Hematopoietic multipotent progenitor cell treated with erythropoietin and hydrocortisone succinate and interleukin-3 and kit ligand, for 6 days (in vitro differentiated cells): ENCODE measurements around the gene TMEM170A.
"Not testable (repeated sequence)": the region's sequence is repeated elsewhere in the genome, so short reads cannot be mapped to it uniquely, and the experiment has no call there.

Experiments
- DNase-seq: peaks from one replicate; pipeline ENCODE4 v3.0.0-alpha.2; 2015

The TMEM170A gene

GRCh38 chr16:75479421-75479990, 15.0 kb upstream of the TMEM170A start:
- DNase-seq = no peak

- no peak for DNase-seq
Measured at GRCh38 chr16:75478480-75479345, 14.2 kb upstream of the TMEM170A start.

GRCh38 chr16:75477680-75478473, 13.4 kb upstream of the TMEM170A start:
- DNase-seq = peak; percentile 18

DNA sequence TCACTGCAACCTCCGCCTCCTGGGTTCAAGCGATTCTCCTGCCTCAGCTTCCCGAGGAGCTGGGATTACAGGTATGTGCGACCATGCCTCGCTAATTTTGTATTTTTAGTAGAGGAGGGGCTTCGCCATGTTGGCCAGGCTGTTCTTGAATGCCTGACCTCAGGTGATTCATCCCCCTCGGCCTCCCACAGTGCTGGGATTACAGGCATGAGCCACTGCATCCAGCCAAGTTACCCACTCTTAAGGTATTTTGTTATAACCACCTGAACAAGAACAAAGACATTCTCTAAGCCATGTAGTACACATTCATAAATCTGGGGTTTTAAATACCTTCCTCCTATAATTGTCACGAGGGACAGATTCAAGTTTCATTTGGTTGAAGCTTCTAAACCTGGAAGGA, 12.3 kb upstream of the TMEM170A start:
- no peak for DNase-seq

- no peak for DNase-seq
Measured at GRCh38 chr16:75475420-75475847, 10.9 kb upstream of the TMEM170A start.

- DNase-seq = no peak
Measured at GRCh38 chr16:75472908-75473877, 8.7 kb upstream of the TMEM170A start.

DNA sequence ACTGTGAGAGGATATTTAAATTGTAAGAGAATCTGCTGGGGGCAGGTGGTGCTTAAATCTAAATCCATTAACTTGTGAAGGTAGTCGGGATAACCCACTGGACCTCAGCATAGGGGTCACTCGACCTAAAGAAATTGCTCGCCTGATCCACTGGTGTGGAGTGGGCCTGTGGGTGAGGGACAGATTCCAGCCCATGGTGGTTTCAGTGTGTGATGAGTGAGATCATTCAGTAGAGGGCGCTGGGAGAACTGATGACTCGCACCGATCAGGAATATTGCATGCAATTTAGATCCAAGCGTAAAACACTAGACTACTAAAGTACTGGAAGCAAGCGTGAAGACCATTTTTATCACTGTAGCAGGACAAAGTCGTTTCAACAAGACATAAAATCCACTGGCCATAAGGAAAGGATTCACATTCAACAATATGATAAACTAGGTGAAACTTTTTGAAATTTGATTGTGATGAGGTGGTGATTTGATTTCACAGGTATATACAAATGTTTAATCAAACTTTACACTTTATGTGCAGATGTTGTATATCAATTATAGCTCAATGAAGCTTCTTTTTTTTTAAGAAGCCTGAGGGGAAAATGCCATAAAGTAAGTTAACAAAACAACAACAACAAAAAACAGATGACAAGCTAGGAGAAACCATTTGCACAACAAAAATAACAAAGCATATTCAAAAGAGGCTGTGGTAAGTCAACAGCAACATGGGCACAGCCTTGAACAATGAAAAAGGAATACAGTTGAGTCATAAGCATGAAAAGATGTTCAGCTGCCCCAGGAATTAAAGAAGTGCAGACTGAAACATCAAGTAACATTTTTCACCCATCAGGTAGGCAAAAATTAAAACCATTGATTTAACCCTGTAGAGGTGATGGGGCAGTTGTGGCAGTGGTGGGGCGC, 7.5 kb upstream of the TMEM170A start:
- peak; percentile 85 for DNase-seq

DNA sequence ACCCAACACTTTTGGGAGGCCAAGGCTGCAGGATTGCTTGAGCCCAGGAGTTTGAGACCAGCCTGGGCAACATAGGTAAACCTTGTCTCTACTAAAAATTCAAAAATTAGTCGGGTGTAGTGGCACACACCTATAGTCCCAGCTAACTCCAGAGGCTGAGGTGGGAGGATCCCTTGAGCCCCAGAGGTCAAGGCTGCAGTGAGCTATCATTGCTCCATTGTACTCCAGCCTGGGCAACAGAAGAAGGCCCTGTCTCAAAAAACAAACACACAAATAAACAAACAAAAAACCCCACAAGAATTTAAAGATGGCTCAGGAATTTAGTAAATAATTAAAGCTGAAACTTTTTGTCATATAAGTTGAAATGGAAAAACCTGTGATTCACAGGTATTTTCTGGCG, 2.3 kb upstream of the TMEM170A start:
- DNase-seq = no peak

DNA sequence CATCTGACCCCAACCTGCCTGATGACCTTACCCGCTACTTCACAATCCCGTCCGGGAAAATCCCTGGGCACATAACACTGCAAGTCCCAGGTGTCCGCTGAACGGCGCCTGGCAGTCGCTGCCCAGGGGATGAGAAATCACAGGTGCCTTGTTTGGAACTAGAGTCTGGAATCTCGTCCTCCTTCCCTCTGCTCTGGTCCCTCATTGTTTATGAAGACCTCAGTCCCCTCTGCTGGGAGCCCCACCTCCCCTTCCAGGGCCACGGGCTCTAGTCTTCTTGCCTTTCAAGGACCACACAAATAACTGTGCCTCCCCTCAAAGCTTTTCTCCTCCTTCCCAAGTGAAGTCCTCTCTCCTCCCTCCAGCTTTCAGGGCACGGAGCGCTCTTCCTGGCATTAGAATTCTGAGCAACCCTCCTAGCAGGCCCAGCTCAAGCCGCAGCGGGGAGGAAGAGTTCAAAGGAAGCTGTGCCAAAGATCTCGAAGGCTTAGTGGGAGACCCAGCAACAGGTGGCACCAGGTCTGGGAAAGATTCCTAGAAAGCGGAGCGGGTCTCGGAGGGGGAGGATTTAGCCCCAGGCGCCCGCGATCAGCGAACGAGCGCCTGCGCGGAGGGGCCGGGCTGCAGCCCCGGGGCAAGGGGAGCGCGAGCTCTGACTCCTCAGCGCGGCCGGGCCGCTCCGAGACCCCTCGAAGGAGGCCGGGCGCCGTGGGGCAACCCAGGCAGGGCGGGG, 934 bp downstream of the TMEM170A start:
- peak; percentile 39 for DNase-seq

GRCh38 chr16:75462806-75463205, 1.7 kb downstream of the TMEM170A start:
- DNase-seq = peak; percentile 39

DNA sequence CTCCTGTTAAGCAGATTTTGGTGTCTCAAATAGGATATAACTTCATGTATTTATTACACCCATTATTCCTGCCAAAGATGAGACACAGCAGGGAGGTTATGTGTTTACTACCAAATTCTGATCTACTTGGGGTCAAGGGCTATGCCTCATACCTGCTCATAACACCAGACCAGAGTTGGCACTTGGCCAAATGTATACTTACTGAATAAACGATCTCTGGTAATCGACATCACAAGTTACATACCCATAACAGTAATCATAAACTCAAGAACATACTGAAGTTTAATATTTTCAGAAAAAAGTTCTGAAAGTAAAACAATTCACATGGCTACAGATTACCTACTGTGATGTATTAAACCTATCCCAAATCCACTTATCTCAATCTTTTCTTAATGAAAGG, 2.9 kb downstream of the TMEM170A start:
- DNase-seq = no peak

GRCh38 chr16:75460446-75460845, 4.0 kb downstream of the TMEM170A start:
- no peak for DNase-seq

DNA sequence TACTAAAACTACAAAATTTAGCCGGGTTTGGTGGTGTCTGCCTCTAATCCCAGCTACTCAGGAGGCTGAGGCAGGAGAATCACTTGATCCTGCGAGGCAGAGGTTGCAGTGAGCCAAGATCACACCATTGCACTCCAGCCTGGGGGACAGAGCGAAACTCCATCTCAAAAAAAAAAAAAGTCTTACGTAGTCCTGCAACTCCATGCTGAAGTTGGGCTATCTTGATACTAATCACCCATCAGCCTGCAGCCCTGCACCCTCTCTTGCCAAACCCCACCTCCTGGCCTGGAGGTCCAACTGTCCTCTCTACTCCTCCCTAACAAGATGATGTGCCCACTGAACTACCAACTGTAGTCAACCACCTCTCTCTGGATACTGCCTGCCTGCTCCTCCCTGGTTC, 4.8 kb downstream of the TMEM170A start:
- no peak for DNase-seq

- DNase-seq = no peak
Measured at GRCh38 chr16:75458439-75458838, 6.0 kb downstream of the TMEM170A start.

- DNase-seq = no peak
Measured at GRCh38 chr16:75458029-75458428, 6.5 kb downstream of the TMEM170A start.

DNA sequence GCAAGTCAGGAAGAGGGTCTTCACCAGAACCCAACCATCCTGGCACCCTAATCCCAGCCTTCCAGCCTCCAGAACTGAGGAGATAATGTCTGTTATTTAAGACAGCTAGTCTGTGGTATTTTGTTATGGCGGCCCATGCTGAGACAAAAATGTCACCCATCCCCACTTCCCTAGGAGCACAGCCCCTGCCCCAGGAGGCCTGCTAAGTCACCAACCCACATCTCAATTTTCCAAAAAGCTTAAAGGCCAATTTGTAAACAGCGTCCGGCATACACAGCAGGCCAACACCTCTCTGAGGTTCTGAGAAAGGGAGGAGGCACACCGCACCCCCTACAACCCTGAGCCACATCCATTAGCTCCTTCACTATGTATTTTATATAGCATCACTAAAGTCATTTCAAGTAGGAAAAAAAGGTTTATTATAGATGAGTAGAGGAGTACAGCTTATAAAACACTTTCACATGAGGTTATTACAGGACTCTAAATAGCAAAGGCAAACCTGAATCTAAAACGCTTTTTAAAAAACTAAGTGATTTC, 6.9 kb downstream of the TMEM170A start:
- DNase-seq = no peak

GRCh38 chr16:75456971-75457370, 7.5 kb downstream of the TMEM170A start:
- DNase-seq = no peak

DNA sequence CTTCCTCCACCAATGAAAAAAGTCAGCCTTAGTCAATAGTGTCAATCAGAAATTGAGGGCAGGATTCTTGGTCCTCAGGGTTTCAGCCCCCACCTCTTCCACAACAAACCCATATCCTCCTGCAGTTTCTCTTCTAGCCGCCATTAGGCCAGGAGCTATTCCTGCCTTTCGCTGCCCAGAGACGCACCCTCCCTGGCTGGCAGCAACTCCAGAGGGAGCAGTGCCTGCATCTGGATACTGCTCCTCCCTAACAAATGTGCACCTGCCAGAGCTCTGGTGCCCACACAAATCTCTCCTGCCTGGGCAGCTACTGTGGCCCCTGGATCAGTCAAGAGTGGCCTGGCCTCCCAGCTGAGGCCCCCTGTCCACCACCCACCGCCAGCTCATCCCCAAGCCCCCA, 8.0 kb downstream of the TMEM170A start:
- DNase-seq = not testable (repeated sequence)

GRCh38 chr16:75455677-75456076, 8.8 kb downstream of the TMEM170A start:
- no peak for DNase-seq

- peak; percentile 90 for DNase-seq
Measured at GRCh38 chr16:75452464-75453190, 11.9 kb downstream of the TMEM170A start.
